ENCODE measurements around the gene MADD. TPM values are rescaled to one million over a fixed set of nuclear protein-coding genes. Genes with fewer than 3 reads are reported as not detected.

Gene MADD
- total and polyA plus RNA-seq, 2 experiments from 2014 or later = 13.4 to 43.8 TPM

- TF ChIP-seq REST (IDR thresholded peaks at IDR 0.05; ENCODE audit: unreplicated experiment) = no peak
Observed at GRCh38 chr11:47280860-47281259, 10.9 kb downstream of the MADD start (continued).

- Histone ChIP-seq H3K27me3 (ENCODE audit: insufficient read depth) (no peaks in the 10 kb centered on the region), H3K4me1 (ENCODE audit: insufficient read depth) (no peaks in the 10 kb centered on the region), H2AFZ (no peak overlapping the region), H3K4me3 (no peak overlapping the region), H3F3A (replicated peaks; ENCODE audit: low read depth) (no peaks in the 10 kb centered on the region), H3K36me3 (ENCODE audit: insufficient read depth) (peaks cover 51% of the 10 kb centered on the region), H3K9me2 (ENCODE audit: insufficient read depth) (no peaks in the 10 kb centered on the region), H3K4me2 (no peak overlapping the region), H4K20me1 (replicated peaks; ENCODE audit: insufficient read depth) (peaks cover 5% of the 10 kb centered on the region; the same call in 1 of the 2 replicates), H3K79me2 (replicated peaks; ENCODE audit: insufficient read depth) (no peaks in the 10 kb centered on the region), H3K27ac (ENCODE audit: low read depth) (no peak overlapping the region)
- H3K9me3 Mint-ChIP-seq = no peaks in the 10 kb centered on the region
- DNase-seq (ENCODE audit: low spot score) = no peak
- H3K4me3 Mint-ChIP-seq = no peak overlapping the region
- peaks cover 76% of the 10 kb centered on the region for H3K36me3 Mint-ChIP-seq (ENCODE audit: low read depth)
- H3K27ac Mint-ChIP-seq = no peak overlapping the region
- H3K4me1 Mint-ChIP-seq = peaks cover 14% of the 10 kb centered on the region
- TF ChIP-seq CREB1 (CRISPR knock-in tag; IDR thresholded peaks at IDR 0.05; ENCODE audit: low read depth) (no peak), REST (IDR thresholded peaks at IDR 0.05; ENCODE audit: unreplicated experiment) (no peak), EZH2 (IDR thresholded peaks at IDR 0.05; ENCODE audit: low read depth, unreplicated experiment) (no peak), JUNB (IDR thresholded peaks at IDR 0.05; ENCODE audit: unreplicated experiment) (no peak), ZNF114 (CRISPR knock-in tag; IDR thresholded peaks at IDR 0.05) (no peak), ZNF331 (CRISPR knock-in tag; IDR thresholded peaks at IDR 0.05; ENCODE audit: low read depth) (no peak)
- no peaks in the 10 kb centered on the region for H3K27me3 Mint-ChIP-seq (ENCODE audit: insufficient read depth, low read depth, poor library complexity)
- no peak for ATAC-seq
Observed at GRCh38 chr11:47282462-47282861, 12.5 kb downstream of the MADD start.

- no peak overlapping the region for H2AFZ ChIP-seq
- no peaks in the 10 kb centered on the region for H3K27me3 ChIP-seq (ENCODE audit: insufficient read depth)
- H3K4me1 Mint-ChIP-seq = peaks cover 14% of the 10 kb centered on the region
- no peaks in the 10 kb centered on the region for H3K4me1 ChIP-seq (ENCODE audit: insufficient read depth)
- no peak overlapping the region for H3K27ac ChIP-seq (ENCODE audit: low read depth)
- H3K27ac Mint-ChIP-seq = no peak overlapping the region
- ATAC-seq (no peak), DNase-seq (ENCODE audit: low spot score) (no peak)
- no peak overlapping the region for H3K4me2 ChIP-seq
- H3K4me3 ChIP-seq = no peak overlapping the region
- no peaks in the 10 kb centered on the region for H3F3A ChIP-seq (replicated peaks; ENCODE audit: low read depth)
- H3K9me3 Mint-ChIP-seq = no peaks in the 10 kb centered on the region
- H3K36me3 Mint-ChIP-seq (ENCODE audit: low read depth) = peaks cover 75% of the 10 kb centered on the region
- H3K79me2 ChIP-seq (replicated peaks; ENCODE audit: insufficient read depth) = no peaks in the 10 kb centered on the region
- peaks cover 37% of the 10 kb centered on the region for H3K36me3 ChIP-seq (ENCODE audit: insufficient read depth)
- H3K9me2 ChIP-seq (ENCODE audit: insufficient read depth) = no peaks in the 10 kb centered on the region
- TF ChIP-seq REST (IDR thresholded peaks at IDR 0.05; ENCODE audit: unreplicated experiment) = no peak
- peaks cover 5% of the 10 kb centered on the region; the same call in 1 of the 2 replicates for H4K20me1 ChIP-seq (replicated peaks; ENCODE audit: insufficient read depth)
- H3K27me3 Mint-ChIP-seq (ENCODE audit: insufficient read depth, low read depth, poor library complexity) = no peaks in the 10 kb centered on the region
- H3K4me3 Mint-ChIP-seq = no peak overlapping the region
Observed at GRCh38 chr11:47284151-47284550, 14.2 kb downstream of the MADD start.

Data from GM23338 (cell line).